Stimulated activated CD8-positive, alpha-beta memory T cell treated with anti-CD3 and anti-CD28 coated beads, Interleukin-4, amount 100 ng/mL, for 1 hour (primary cell): ENCODE results near the gene DDAH2.

Source experiments
- DNase-seq, 2 donors: peaks; one replicate each; pipeline ENCODE4 v3.0.0-alpha.2; 2020; ENCODE audit warnings: low read depth in 2 of 2, low spot score in 1 of 2

The DDAH2 gene

DNA sequence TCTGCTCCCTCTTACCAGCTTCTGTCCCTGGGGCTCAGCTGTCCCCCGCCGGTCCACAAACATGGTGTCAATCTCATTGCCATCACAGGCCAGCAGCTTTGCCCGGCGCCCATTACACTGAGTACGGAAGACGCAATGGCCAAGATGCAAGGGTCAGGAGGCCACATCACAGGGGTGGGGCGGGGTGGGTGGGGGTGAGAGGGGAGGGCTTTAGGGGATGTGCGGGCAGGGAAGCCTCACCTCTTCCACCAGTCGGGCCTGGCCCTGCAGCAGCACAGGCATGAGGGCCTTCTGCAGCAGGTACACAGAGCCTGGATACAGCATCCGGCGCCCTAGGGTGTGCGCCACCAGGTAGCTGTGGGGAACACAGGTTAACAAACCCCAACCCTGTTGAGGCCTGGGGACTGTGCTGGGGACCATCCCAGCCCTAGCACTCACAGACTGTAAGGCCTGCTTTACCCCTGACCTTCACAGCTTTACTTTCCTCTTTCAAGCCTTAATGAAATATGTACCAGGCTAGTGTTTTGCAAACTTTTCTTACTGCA lies 37.5 kb downstream of the DDAH2 start:
- no peak for DNase-seq

DNA sequence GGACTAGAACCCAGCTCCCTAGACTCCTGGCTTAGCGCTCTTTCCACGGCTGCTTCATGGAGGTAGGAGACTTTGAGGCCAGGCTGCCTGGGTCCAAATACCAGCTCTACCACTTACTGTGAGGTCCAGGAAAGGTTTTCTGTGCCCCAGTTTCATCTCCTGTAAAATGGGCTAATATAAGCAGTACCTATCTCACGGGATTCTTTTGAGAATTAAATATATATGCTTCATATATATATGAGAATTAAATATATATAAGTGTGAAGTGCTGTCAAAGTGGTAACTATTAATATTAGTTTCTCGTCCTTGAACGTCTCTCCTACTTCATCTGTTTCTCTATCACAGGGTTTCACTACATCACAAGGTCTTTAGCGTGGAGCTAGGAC lies 38.0 kb downstream of the DDAH2 start:
- DNase-seq = no peak

DNA sequence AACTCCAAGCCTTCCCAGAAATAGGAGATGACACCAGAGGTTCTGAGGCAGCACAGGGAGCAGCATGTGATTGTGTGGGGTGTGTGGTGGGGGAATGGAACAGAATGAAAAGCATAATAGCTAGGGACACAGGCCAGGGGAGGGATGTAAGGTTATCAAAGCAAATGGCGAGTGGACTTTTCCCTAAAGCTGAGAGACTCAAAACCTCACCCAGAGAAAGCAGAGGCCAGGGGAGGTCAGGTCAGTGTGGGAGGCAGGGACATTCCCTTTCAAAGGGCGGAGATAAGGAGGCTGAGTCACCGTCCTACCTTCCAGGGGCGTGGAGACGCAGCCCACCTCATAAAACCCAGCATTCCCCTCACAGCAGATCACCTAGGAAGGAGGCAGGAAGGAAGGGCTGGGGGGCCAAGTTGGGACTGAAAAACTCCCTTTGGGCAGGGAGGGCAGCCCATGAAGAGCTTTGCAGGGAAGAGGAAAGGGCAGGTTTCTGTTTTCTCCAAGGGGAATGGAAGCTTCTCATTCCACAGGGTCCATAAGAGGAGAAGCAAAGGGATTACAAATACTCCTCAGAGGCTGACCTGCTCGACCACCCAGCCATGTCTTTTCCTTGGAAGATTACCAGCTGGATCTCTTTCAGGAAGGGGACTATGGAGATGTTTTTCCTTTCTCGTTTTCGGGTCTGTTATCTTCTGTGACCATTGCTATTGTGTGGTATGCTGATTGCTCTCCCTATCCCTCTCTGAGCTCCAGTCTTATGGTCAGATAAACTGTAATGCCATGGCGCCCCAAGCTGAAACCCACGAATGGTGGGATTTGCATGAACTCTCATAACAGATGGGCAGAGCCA lies 38.6 kb downstream of the DDAH2 start:
- DNase-seq = no peak

DNA sequence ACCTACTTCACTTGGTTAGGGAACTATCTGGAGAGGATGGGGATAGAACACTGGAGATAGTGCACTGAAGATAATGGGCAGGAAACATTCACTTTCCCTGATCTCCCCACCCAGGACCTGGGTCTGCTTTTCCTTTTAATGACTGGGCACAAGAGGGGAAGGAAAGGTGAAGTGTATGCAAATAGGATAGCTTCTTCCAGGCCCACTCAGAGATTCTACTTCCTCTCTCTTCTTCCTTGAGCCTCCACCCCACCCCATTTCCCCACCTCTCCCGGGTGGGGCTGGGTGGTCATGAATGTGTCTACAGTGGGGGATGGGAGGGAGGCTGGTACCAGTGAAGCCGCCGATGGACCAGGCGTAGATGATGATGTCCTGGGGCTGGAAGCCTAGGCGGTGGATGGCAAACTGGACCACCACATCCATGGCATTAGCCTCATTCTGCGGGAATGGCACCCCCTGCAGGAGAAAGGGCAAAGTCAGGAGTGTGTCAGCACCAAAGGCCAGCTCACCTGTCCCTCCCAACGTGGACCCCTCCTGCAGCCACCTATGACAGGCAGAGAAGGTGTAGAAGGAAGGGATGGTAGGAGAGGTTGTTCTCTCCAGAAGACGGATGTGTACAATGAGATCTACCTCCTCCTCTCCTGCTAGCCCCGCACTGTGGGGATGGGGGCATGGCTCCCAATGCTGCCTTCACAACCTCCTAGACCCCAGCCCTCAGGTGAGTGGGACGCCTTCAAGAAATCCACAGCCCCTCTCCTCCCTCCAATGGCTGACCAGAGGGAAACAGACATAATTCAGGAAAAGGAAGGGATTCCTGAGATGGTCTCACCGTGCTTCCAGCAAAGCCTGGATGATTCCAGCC lies 39.6 kb downstream of the DDAH2 start:
- DNase-seq = no peak

DNA sequence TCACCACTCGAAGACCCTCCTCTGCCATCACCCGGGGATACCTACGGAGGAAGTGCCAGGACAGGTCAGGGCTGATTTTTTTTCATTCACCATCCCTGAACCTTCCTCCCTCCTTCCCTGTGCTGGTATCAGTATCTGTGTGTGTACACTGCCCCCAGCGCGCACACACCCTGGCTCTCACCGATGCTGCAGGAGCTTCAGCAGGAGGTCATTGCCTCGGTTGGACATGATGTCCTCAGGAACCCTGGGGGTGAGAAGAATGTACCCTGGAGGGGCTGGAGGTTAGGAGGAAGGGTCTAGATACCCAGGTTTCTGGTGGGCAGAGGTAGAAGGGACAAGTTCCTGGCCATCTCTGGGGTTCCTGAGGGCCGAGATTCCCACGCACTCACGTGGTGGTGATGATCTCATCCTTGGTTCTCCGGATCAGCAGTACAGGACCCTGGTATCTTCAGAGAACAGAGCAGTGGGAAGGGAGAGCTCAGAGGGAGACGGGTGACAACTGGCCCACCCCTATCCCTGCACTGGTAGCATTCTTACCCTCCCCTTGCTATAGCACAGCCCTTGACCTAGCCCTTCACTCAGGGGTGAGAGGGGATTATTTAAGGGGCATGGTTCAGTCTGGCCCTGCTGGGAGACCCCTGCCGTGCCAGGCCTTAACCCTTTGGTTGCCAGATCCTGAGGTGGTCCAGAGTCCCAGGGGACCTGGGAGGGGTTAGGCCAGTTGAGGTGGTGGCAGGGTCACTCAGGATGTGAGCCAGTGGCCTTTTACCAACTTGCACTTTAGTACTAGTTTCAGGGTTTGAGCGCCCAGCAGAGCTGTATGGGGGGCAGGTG lies 41.0 kb downstream of the DDAH2 start:
- no peak for DNase-seq

DNA sequence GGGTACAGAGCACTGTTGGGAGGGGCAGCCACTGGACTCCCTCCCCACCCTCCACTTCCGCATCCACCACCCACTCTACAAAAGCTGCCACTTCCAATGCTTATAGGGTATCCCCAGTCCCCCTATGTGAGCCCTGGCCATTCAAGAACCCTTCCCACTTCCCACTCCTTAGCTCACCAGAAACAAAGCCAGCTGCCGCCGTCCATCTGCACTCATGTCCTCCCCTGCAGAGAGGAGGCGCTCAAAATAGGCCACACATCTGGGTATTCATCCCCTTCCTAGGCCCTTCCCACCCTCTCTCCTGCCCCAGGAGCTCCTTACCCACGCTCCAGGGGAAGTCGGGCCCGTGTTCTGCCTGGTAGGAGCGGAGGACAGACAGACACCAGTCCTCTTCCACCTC lies 41.8 kb downstream of the DDAH2 start:
- DNase-seq = no peak

DNA sequence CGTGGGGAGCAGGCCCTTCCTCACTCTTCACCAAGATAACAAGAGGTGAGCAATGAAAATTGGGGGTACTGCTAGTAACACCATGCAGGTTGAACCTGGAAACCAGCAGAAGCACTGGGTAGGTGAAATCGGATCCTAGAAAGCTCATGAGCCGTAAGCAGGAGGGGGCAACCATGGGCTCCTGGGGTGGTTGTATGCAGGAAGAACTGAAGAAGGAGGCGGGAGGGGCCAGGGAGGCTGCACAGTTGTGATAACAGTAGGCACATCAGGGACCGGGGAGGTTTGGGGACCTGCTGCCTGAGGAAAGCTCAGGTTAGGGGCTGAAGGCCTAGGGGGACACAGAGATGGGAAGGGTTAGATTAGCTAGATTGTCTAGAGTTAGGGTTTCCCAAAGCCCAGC lies 42.6 kb downstream of the DDAH2 start:
- no peak for DNase-seq

DNA sequence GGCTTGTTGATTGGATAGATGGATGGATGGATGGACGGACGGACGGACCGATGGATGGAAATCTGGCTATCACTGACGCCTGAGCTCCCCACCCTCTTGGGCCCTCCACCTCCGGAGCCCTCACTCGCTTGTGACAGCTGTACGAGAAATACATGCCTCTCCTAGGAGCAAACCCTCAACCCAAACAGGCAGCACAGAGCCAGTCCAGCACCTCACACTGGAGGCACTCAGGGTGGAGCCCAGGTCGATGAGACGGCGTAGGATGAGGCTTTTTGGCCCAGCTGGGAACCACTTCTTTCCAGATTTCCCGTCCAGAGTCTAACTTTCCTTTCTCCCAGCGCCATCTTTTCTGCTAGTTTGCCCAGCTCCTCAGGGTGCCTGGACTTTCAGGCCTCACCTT lies 45.5 kb downstream of the DDAH2 start:
- no peak for DNase-seq

DNA sequence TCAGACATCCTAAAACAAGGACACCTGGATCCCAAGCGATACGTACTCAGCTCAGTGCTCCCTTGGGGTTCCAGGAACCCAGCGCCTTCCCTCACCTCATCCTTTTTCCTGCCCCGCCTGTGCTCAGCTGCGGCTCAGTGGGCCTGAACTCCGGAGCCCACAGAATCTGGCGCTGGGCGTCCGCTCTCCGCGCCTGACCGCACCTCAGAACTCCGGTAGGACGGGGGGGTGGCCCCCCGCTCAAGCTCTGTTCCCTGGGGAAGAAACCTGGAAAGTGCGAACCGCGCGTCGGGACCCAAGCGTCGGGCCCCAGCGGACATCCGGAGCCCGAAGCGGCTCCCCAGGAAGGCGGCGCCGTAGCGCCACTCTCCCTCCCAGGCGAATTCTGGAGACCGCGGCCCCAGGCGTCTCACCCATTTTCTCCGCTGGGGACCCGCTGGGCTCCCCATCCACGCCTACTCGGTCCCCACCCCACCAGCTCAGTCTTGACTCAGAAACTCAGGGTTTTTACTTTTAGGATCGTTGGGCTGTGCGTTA lies 47.9 kb downstream of the DDAH2 start:
- no peak for DNase-seq

DNA sequence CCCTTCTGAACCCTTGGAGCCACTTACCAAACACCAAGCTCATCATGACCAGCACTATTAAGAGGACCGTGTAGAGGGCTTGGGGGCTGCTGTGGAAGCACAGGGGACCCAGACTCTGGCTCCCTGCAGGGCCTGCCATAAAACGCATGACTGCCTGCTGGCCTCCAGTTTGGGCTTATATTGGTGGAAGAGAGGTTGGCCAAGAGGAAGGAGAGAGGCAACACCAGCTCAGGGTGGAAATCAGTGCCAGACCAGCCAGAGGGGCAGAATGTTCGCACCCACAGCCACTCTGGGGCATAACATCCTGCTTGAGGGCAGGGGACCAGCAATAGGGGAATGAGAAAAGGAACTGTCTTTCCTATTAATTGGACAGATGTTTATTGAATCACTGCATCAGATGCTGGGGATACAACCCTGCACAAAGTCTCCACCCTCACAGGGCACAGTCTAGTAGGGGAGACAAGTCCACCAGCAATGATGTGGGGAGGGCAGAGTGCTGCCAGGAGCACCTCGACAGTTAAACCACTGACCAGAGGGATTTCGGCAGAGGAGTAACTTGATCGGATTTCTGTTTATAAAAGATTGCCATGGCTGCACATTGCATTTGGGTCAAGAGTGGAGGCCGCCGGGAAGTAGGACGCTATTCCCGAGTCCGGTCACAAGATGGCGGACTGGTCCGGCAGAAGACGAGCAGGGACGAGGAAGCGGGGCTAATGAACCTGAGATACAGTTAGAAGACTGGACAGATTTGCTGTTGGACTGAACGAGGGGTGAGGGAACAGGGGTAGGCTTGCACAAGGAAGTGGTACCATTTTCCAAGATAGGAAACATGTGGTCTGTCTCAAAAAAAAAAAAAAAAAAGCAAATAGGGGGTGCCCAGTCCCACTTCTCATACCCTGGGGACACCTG lies 48.6 kb downstream of the DDAH2 start, which contains the start of gene LY6G5C:
LY6G5C (minus strand) TSS at position 842 of the 909 bp plus-strand sequence; CDS start at position 148, 694 bp downstream.
- peak in 1 of 2 donors; percentile 45 for DNase-seq

DNA sequence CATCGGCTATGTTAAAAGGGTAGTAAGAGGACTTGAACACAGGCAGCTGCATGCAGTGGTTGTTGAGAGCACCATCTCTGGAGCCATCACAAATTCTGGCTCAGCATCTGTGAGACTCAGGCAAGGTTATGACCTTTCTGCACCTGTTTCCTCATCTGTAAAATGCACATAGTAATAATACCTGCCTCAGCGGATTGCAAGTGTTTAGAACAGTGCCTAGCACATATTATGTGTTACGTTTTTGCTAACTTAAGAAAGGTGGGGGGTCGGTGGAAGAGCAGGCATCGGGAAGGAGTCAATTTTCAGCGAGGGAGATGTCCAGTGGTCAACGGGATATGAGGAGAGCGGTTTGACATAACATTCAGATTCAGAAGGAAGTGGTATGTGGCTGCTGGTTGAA lies 51.1 kb downstream of the DDAH2 start:
- DNase-seq = no peak
